K562 (cell line): ENCODE measurements around the gene HDAC1. TPM values are rescaled to one million over a fixed set of nuclear protein-coding genes. Genes with fewer than 3 reads are reported as not detected.

ENCODE experiments used
- ARNT ChIP-seq, 2 experiments: fragments of 450-650 bp; IDR thresholded peaks; 2 replicates each; pipeline ENCODE4 v1.6.1; 2016; ENCODE audit warnings: mild to moderate bottlenecking in 1 of 2
- CHAMP1 ChIP-seq: fragments of 450-650 bp; IDR thresholded peaks from 2 replicates; pipeline ENCODE4 v1.6.1; 2016; ENCODE audit warnings: mild to moderate bottlenecking
- FIP1L1 ChIP-seq: fragments of 200-400 bp; formaldehyde crosslinking; IDR thresholded peaks from 2 replicates; pipeline ENCODE4 v1.6.1; 2018; ENCODE audit warnings: mild to moderate bottlenecking, low read depth, low read length; ENCODE audit not compliant: poor library complexity, severe bottlenecking
- FOXP4 ChIP-seq: sonication (generic); formaldehyde crosslinking; IDR thresholded peaks from 2 replicates; pipeline ENCODE4 v1.8.0; 2022; ENCODE audit warnings: mild to moderate bottlenecking, missing genetic modification reagents, borderline replicate concordance
- MIER1 ChIP-seq: fragments of 450-650 bp; IDR thresholded peaks from 2 replicates; pipeline ENCODE4 v1.6.1; 2016; ENCODE audit warnings: antibody characterized with exemption, mild to moderate bottlenecking, low read depth
- NCOA6 ChIP-seq: fragments of 450-650 bp; IDR thresholded peaks from 2 replicates; pipeline ENCODE4 v1.6.1; 2017; ENCODE audit warnings: mild to moderate bottlenecking
- NCOR1 ChIP-seq: fragments of 450-650 bp; IDR thresholded peaks from 2 replicates; pipeline ENCODE4 v1.6.1; 2016; ENCODE audit warnings: mild to moderate bottlenecking, moderate library complexity
- PRPF4 ChIP-seq: fragments of 200-400 bp; formaldehyde crosslinking; IDR thresholded peaks from one replicate; pipeline ENCODE4 v1.6.1; 2017; ENCODE audit warnings: low read length, low read depth, mild to moderate bottlenecking; ENCODE audit not compliant: insufficient read depth, poor library complexity, severe bottlenecking
- SRSF9 ChIP-seq: fragments of 200-400 bp; formaldehyde crosslinking; IDR thresholded peaks from 2 replicates; pipeline ENCODE4 v1.6.1; 2017; ENCODE audit warnings: low read depth, low read length, borderline replicate concordance
- TCF7 ChIP-seq: sonication (generic); IDR thresholded peaks from 2 replicates; pipeline ENCODE4 v1.6.1; 2016; ENCODE audit warnings: antibody characterized with exemption, borderline replicate concordance
- YY1 ChIP-seq, 3 experiments: IDR thresholded peaks; 2 replicates each; pipeline ENCODE4 v1.6.1; 2011; ENCODE audit warnings: low read length in 2 of 3, mild to moderate bottlenecking in 2 of 3, moderate library complexity in 2 of 3, borderline replicate concordance in 1 of 3, control low read depth in 1 of 3, low read depth in 1 of 3; ENCODE audit not compliant: insufficient read depth in 3 of 3, insufficient replicate concordance in 2 of 3, control insufficient read depth in 1 of 3, insufficient read length in 1 of 3; ENCODE audit errors: extremely low read depth in 1 of 3
- ZNF197 ChIP-seq: fragments of 200-800 bp; sonication (Bioruptor generic); IDR thresholded peaks from 2 replicates; pipeline ENCODE4 v1.6.1; 2016; ENCODE audit warnings: low read depth, missing genetic modification characterization, missing compliant biosample characterization
- ZNF23 ChIP-seq: fragments of 250-450 bp; sonication (Bioruptor Pico); IDR thresholded peaks from 2 replicates; pipeline ENCODE4 v1.4.0; 2020; ENCODE audit warnings: mild to moderate bottlenecking
- ZNF444 ChIP-seq: fragments of 250-450 bp; sonication (Bioruptor Pico); IDR thresholded peaks from 2 replicates; pipeline ENCODE4 v1.4.0; 2020; ENCODE audit warnings: mild to moderate bottlenecking, moderate library complexity
- ZNF655 ChIP-seq: fragments of 250-450 bp; sonication (Bioruptor Pico); IDR thresholded peaks from 2 replicates; pipeline ENCODE4 v1.5.0; 2021
- ZNF699 ChIP-seq: fragments of 250-450 bp; sonication (Bioruptor Pico); IDR thresholded peaks from 2 replicates; pipeline ENCODE4 v1.8.0; 2021; ENCODE audit warnings: mild to moderate bottlenecking, moderate library complexity; ENCODE audit not compliant: insufficient replicate concordance
- polyA plus RNA-seq, 8 experiments: library from polyadenylated mRNA; depleted of rRNA in 4 of 8; stranded (reverse) in 5 of 8; unstranded in 3 of 8; fragments of >200 nt; fragmentation: Nextera tagmentation in 2 of 8; fragmentation: Illumina TruSeq in 1 of 8; extraction: Ambion mirVana in 2 of 8; extraction: Trizol in 1 of 8; gene quantifications; 2 replicates each; pipeline versions ENCODE4 v1.2.1 to v1.2.3, GENCODE V29; 2011 to 2014; ENCODE audit warnings: inconsistent platforms in 1 of 8, missing spikeins in 1 of 8
- total RNA-seq, 7 experiments: library from RNA; depleted of rRNA in 6 of 7; stranded (reverse); fragments of >200 nt in 6 of 7; fragmentation: Illumina TruSeq in 2 of 7; extraction: Trizol in 2 of 7; gene quantifications; 2 replicates each; pipeline versions ENCODE4 v1.2.1 to v1.2.3, GENCODE V29; 2011 to 2021; ENCODE audit warnings: low replicate concordance in 1 of 7
- TF ChIP-seq, protein P1 (sequence below): sonication (generic); formaldehyde crosslinking; IDR thresholded peaks from 2 replicates; pipeline ENCODE4 v1.8.0; 2023; ENCODE audit warnings: mild to moderate bottlenecking, missing genetic modification reagents

The HDAC1 gene
- total and polyA plus RNA-seq, 9 of the 15 experiments (the other 6 are each of a cell fraction or from before 2014, with no cell fraction given), result 169 to 384 (median 193) TPM

GRCh38 chr1:32350785-32351398 lies 59.0 kb downstream of the HDAC1 start (continued):
- TF ChIP-seq FOXP4 (CRISPR knock-in tag) (0 out of 2 replicates have a peak, but pooled peaks have one; percentile 16), MIER1 (no peak), ZNF699 (no peak), ZNF655 (CRISPR knock-in tag) (no peak), NCOR1 (peak; percentile 19), ZNF23 (CRISPR knock-in tag) (0 out of 2 replicates have a peak, but pooled peaks have one; percentile 12), ZNF197 (CRISPR knock-in tag) (peak; percentile 81; the same call in 1 of the 2 replicates), TCF7 (no peak), SRSF9 (no peak), NCOA6 (no peak), PRPF4 (no peak), CHAMP1 (no peak), FIP1L1 (no peak), YY1 (IDR thresholded peaks at IDR 0.05; ENCODE audit: borderline replicate concordance in 1 of 3, control insufficient read depth in 1 of 3, extremely low read depth in 1 of 3, insufficient read depth in 3 of 3, insufficient read length in 1 of 3, insufficient replicate concordance in 2 of 3, low read depth in 1 of 3, low read length in 2 of 3) (peak in 1 of 3 experiments; percentile 39), ARNT (IDR thresholded peaks at IDR 0.05) (peak in 1 of 2 experiments; percentile 86; a peak in 2 of 4 replicates), ZNF444 (CRISPR knock-in tag) (0 out of 2 replicates have a peak, but pooled peaks have one; percentile 58)
- TF ChIP-seq, protein P1, sequence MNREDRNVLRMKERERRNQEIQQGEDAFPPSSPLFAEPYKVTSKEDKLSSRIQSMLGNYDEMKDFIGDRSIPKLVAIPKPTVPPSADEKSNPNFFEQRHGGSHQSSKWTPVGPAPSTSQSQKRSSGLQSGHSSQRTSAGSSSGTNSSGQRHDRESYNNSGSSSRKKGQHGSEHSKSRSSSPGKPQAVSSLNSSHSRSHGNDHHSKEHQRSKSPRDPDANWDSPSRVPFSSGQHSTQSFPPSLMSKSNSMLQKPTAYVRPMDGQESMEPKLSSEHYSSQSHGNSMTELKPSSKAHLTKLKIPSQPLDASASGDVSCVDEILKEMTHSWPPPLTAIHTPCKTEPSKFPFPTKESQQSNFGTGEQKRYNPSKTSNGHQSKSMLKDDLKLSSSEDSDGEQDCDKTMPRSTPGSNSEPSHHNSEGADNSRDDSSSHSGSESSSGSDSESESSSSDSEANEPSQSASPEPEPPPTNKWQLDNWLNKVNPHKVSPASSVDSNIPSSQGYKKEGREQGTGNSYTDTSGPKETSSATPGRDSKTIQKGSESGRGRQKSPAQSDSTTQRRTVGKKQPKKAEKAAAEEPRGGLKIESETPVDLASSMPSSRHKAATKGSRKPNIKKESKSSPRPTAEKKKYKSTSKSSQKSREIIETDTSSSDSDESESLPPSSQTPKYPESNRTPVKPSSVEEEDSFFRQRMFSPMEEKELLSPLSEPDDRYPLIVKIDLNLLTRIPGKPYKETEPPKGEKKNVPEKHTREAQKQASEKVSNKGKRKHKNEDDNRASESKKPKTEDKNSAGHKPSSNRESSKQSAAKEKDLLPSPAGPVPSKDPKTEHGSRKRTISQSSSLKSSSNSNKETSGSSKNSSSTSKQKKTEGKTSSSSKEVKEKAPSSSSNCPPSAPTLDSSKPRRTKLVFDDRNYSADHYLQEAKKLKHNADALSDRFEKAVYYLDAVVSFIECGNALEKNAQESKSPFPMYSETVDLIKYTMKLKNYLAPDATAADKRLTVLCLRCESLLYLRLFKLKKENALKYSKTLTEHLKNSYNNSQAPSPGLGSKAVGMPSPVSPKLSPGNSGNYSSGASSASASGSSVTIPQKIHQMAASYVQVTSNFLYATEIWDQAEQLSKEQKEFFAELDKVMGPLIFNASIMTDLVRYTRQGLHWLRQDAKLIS (CRISPR knock-in tag), result no peak
